SK-N-SH treated with all-trans-retinoic acid at 6 μM for 48 hours (cell line): ENCODE results near the gene CYLD.

Experiments
- ATAC-seq: fragments of 200-7000 bp; cut with Tn5 transposase; 3 replicates; pipeline ENCODE4 v1.9.1; 2020; ENCODE audit warnings: mild to moderate bottlenecking, moderate library complexity
- BACH2 ChIP-seq: fragments of 250-450 bp; sonication (Bioruptor Pico); IDR thresholded peaks from 2 replicates; pipeline ENCODE4 v1.9.0; 2021; ENCODE audit warnings: mild to moderate bottlenecking, borderline replicate concordance
- CSDC2 ChIP-seq: fragments of 250-450 bp; sonication (Bioruptor Pico); IDR thresholded peaks from 2 replicates; pipeline ENCODE4 v1.5.0; 2020; ENCODE audit warnings: mild to moderate bottlenecking, moderate library complexity
- ESRRG ChIP-seq: fragments of 250-450 bp; sonication (Bioruptor Pico); IDR thresholded peaks from 2 replicates; pipeline ENCODE4 v1.6.1; 2021; ENCODE audit warnings: mild to moderate bottlenecking
- GLIS3 ChIP-seq: fragments of 250-450 bp; sonication (Bioruptor Pico); IDR thresholded peaks from 2 replicates; pipeline ENCODE4 v1.5.0; 2020; ENCODE audit warnings: mild to moderate bottlenecking, moderate library complexity
- ISL1 ChIP-seq: fragments of 250-450 bp; sonication (Bioruptor Pico); IDR thresholded peaks from 2 replicates; pipeline ENCODE4 v2.1.2; 2022; ENCODE audit warnings: mild to moderate bottlenecking, moderate library complexity
- OSR1 ChIP-seq: fragments of 250-450 bp; sonication (Bioruptor Pico); IDR thresholded peaks from 2 replicates; pipeline ENCODE4 v1.8.0; 2022; ENCODE audit warnings: moderate library complexity, mild to moderate bottlenecking, inconsistent platforms
- PPARA ChIP-seq: fragments of 250-450 bp; sonication (Bioruptor Pico); IDR thresholded peaks from 2 replicates; pipeline ENCODE4 v1.5.0; 2020; ENCODE audit warnings: mild to moderate bottlenecking, borderline replicate concordance
- RARB ChIP-seq: fragments of 250-450 bp; sonication (Bioruptor Pico); IDR thresholded peaks from 2 replicates; pipeline ENCODE4 v1.8.0; 2021; ENCODE audit warnings: mild to moderate bottlenecking, moderate library complexity
- TCF4 ChIP-seq: fragments of 250-450 bp; sonication (Bioruptor Pico); IDR thresholded peaks from 2 replicates; pipeline ENCODE4 v1.8.0; 2021; ENCODE audit warnings: mild to moderate bottlenecking, moderate library complexity, borderline replicate concordance
- TOX ChIP-seq: fragments of 250-450 bp; sonication (Bioruptor Pico); IDR thresholded peaks from 2 replicates; pipeline ENCODE4 v1.8.0; 2021; ENCODE audit warnings: mild to moderate bottlenecking, moderate library complexity, borderline replicate concordance
- TSHZ2 ChIP-seq: fragments of 250-450 bp; sonication (Bioruptor Pico); IDR thresholded peaks from 2 replicates; pipeline ENCODE4 v1.5.0; 2020; ENCODE audit warnings: mild to moderate bottlenecking, moderate library complexity
- ZC3H10 ChIP-seq: fragments of 250-450 bp; sonication (Bioruptor Pico); IDR thresholded peaks from 2 replicates; pipeline ENCODE4 v1.5.1; 2021; ENCODE audit warnings: mild to moderate bottlenecking, moderate library complexity
- ZNF565 ChIP-seq: fragments of 450-650 bp; formaldehyde crosslinking; conservative IDR thresholded peaks from 2 replicates; pipeline ENCODE4 v1.5.0; 2020; ENCODE audit warnings: low read depth, mild to moderate bottlenecking, moderate library complexity
- ZNF70 ChIP-seq: fragments of 450-650 bp; formaldehyde crosslinking; IDR thresholded peaks from 2 replicates; pipeline ENCODE4 v1.5.0; 2020; ENCODE audit warnings: mild to moderate bottlenecking, moderate library complexity
- ZNF8 ChIP-seq: fragments of 450-650 bp; formaldehyde crosslinking; IDR thresholded peaks from 2 replicates; pipeline ENCODE4 v1.5.0; 2020; ENCODE audit warnings: mild to moderate bottlenecking, moderate library complexity
- TF ChIP-seq, protein P1 (sequence below): fragments of 250-450 bp; sonication (Bioruptor Pico); IDR thresholded peaks from 2 replicates; pipeline ENCODE4 v1.8.0; 2020; ENCODE audit warnings: mild to moderate bottlenecking, moderate library complexity, borderline replicate concordance
- TF ChIP-seq, protein P2 (sequence below): fragments of 250-450 bp; sonication (Bioruptor Pico); IDR thresholded peaks from 2 replicates; pipeline ENCODE4 v1.5.1; 2021; ENCODE audit warnings: mild to moderate bottlenecking, moderate library complexity

Gene CYLD

DNA sequence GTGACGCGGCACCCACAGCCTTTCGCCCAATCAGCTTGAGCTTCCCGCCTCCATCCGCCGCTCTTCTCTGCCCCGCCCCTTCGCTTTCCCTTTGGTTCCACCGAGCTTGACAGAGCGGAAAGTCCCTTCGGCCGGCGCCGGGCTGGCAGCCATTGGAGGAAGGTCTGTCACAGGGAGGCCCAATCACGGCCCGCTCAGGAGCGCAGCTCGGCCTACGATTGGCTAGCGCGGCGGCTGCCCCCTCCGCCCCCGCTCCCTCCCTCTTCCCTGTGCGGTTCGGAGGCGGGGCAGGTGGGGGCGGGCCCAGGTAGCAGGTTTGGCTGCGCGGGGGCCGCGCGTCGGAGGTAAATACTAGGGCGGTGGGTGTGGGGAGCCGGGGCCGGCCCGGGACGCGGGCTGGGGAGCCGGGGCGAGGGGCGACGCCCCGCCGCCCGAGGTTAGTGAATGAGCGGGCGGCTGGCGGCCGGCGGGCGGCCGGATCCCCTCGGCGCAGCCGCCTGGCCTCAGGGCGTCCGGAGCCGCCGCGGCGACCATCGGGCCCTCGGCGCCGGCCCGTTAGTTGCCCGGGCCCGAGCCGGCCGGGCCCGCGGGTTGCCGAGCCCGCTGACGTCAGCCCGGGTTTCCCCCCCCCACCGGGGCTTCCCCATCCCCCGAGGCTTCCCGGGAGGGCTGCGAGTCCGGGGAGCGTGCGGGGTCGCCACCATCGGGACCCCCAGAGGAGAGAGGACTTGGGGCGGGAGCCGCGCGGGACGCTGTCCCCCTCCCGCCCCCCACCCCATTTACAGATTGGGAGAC, at the start of gene CYLD:
CYLD (plus strand) TSS at position 306 of the 795 bp plus-strand sequence. CDS start 7,613 bp downstream, outside the sequence.
- peak; percentile 99 for ATAC-seq
- TF ChIP-seq RARB (no peak), ZC3H10 (no peak), TSHZ2 (CRISPR knock-in tag) (no peak), ISL1 (CRISPR knock-in tag) (no peak), OSR1 (no peak)
- TF ChIP-seq, protein P1, sequence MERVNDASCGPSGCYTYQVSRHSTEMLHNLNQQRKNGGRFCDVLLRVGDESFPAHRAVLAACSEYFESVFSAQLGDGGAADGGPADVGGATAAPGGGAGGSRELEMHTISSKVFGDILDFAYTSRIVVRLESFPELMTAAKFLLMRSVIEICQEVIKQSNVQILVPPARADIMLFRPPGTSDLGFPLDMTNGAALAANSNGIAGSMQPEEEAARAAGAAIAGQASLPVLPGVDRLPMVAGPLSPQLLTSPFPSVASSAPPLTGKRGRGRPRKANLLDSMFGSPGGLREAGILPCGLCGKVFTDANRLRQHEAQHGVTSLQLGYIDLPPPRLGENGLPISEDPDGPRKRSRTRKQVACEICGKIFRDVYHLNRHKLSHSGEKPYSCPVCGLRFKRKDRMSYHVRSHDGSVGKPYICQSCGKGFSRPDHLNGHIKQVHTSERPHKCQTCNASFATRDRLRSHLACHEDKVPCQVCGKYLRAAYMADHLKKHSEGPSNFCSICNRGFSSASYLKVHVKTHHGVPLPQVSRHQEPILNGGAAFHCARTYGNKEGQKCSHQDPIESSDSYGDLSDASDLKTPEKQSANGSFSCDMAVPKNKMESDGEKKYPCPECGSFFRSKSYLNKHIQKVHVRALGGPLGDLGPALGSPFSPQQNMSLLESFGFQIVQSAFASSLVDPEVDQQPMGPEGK, result no peak
- TF ChIP-seq, protein P2, sequence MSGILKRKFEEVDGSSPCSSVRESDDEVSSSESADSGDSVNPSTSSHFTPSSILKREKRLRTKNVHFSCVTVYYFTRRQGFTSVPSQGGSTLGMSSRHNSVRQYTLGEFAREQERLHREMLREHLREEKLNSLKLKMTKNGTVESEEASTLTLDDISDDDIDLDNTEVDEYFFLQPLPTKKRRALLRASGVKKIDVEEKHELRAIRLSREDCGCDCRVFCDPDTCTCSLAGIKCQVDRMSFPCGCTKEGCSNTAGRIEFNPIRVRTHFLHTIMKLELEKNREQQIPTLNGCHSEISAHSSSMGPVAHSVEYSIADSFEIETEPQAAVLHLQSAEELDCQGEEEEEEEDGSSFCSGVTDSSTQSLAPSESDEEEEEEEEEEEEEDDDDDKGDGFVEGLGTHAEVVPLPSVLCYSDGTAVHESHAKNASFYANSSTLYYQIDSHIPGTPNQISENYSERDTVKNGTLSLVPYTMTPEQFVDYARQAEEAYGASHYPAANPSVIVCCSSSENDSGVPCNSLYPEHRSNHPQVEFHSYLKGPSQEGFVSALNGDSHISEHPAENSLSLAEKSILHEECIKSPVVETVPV, result no peak

DNA sequence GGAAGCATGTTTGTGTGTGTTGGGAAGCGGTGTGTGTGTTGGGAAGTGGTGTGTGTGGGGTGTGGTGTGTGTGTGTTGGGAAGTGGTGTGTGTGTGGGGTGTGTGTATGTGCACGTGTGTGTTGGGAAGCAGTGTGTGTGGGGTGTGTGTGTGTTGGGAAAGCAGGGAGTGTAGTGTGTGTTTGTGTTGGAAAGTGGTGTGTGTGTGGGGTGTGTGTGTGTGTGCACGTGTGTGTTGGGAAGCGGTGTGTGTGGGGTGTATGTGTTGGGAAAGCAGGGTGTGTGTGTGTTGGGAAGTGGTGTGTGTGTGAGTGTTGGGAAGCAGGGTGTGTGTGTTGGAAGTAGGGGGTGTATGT, 49.3 kb upstream of the CYLD start:
- ATAC-seq, result no peak
- TF ChIP-seq GLIS3 (CRISPR knock-in tag) (no peak), TCF4 (CRISPR knock-in tag) (no peak), CSDC2 (CRISPR knock-in tag) (no peak), ZNF70 (CRISPR knock-in tag) (no peak), ZC3H10 (no peak), BACH2 (CRISPR knock-in tag) (no peak), ZNF8 (CRISPR knock-in tag) (no peak), TOX (no peak), ZNF565 (CRISPR knock-in tag) (no peak)

DNA sequence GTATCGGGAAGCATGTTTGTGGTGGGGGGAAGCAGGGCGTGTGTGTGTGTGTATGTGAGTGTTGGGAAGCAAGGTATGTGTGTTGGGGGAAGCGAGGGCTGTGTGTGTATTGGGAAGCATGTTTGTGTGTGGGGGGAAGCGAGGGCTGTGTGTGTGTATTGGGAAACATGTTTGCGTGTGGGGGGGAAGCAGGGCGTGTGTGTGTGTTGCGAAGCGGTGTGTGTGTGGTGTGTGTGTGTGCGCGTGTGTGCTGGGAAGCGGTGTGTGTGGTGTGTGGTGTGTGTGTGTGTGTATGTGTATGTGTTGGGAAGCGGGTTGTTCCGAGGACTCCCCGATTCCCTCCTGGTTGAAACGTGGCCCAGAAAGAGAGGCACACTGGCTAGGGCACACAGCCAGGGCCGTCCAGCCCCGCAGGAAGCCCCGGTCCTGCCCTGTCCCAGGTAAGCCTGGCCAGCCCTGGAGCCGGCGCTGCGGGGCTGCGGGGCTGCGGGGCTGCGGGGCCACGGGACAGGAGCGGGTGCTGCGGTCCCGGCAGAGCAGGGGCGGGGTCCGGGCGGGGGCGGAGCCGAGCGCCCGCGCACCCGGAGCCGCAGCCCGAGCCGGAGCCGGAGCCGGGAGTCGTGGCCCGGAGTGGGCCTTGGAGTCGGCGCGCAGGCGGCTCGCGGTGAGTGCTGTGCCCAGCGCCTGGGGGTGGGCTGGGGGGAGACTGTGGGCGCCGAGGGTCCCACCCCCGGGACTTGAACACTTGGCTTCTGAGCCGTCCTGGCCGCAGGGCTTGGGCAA, 48.7 kb upstream of the CYLD start, which contains the start of gene NOD2:
NOD2 (plus strand) TSS at position 608 of the 783 bp plus-strand sequence. CDS start 5,890 bp downstream, outside the sequence.
- no peak for TF ChIP-seq PPARA (CRISPR knock-in tag)
- no peak for TF ChIP-seq ZNF565 (CRISPR knock-in tag)
- no peak for TF ChIP-seq TSHZ2 (CRISPR knock-in tag)
- no peak for TF ChIP-seq TOX
- peak; percentile 52; the same call in 2 of the 3 replicates for ATAC-seq

DNA sequence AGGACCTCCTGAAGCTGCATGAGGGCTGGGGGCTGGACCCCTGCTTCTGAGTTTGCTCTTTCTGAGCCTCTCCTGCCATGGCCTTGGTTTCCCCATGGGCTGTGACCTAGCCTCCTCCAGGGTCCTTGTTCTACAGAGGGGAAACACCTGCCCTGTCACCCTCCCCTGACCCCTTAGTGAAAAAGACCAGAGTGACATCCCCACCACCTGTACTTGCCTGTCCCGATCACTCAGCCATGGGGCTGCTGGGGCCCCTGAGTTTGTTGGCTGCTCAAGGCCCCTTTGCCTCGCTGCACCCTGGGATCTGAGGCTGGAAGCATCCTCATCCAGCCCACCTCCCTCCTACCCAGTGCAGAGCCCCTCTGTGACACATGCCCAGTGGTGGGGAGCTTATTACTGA, 47.7 kb upstream of the CYLD start:
- ATAC-seq, result no peak
- TF ChIP-seq TSHZ2 (CRISPR knock-in tag), result no peak
- TF ChIP-seq ZNF565 (CRISPR knock-in tag), result no peak
- TF ChIP-seq ESRRG (CRISPR knock-in tag), result no peak
- TF ChIP-seq, protein P1, result no peak
- no peak for TF ChIP-seq ZC3H10
- TF ChIP-seq, protein P2, result no peak
- TF ChIP-seq BACH2 (CRISPR knock-in tag), result no peak
- no peak for TF ChIP-seq PPARA (CRISPR knock-in tag)
